Hematopoietic multipotent progenitor cell (in vitro differentiated cells): Measurements from ENCODE around the gene RANBP3. TPM values are rescaled to one million over a fixed set of nuclear protein-coding genes. Genes with fewer than 3 reads are reported as not detected.

Experiments used
- DNase-seq, 3 donors: peaks; one replicate each; pipeline ENCODE4 v3.0.0-alpha.2; 2011 to 2015; ENCODE audit warnings: low read depth in 2 of 3, low spot score in 2 of 3
- total RNA-seq: library from RNA; depleted of rRNA; stranded (reverse); fragments of >200 nt; gene quantifications from one replicate; pipeline ENCODE4 v1.2.3, GENCODE V29; 2012

The RANBP3 gene
- total RNA-seq, 1 donor, result 61.9 TPM

DNA sequence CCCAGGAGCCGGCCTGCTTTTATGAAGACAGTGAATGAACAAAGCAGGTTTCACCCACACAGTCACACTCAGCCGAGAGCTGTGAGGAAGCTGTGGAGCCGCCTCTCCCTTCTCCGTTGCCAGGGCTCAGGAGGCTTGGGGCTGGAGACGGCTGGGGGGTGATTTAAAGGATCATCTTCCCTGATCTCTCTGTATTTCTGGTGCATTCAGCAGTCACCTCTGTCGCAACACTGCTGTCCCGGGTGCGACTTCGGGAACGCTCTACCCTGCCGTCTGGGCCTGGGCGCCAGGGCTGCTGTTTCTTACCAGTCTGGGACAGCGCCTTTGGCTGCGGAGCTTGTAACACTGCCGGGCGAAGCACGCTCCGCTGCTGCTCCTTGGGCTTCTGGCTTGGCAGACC lies 45.8 kb downstream of the RANBP3 start:
- no peak for DNase-seq

- no peak for DNase-seq
Measured at GRCh38 chr19:5931251-5931650, 46.7 kb downstream of the RANBP3 start.

GRCh38 chr19:5929625-5930024 lies 48.3 kb downstream of the RANBP3 start:
- DNase-seq, result no peak

- no peak for DNase-seq
Measured at GRCh38 chr19:5929179-5929578, 48.8 kb downstream of the RANBP3 start.

DNA sequence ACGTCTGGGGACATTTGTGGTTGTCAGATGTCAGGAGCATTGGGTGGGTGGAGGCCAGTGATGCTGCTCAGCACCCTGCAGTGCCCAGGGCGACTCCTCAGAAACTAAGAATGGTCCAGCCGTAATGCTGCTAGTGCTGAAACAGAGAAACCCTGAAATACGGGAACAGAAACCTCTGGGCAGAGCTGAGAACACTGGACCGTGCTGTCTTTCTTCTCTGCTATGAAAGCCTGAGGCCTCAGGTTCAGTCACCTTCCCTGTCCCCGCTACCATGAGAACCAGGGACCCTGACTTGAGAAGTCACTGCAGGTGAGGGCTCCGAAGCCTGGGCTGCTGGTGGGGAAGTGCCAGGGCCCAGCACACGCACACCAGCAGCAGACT lies 50.5 kb downstream of the RANBP3 start:
- DNase-seq, result no peak

DNA sequence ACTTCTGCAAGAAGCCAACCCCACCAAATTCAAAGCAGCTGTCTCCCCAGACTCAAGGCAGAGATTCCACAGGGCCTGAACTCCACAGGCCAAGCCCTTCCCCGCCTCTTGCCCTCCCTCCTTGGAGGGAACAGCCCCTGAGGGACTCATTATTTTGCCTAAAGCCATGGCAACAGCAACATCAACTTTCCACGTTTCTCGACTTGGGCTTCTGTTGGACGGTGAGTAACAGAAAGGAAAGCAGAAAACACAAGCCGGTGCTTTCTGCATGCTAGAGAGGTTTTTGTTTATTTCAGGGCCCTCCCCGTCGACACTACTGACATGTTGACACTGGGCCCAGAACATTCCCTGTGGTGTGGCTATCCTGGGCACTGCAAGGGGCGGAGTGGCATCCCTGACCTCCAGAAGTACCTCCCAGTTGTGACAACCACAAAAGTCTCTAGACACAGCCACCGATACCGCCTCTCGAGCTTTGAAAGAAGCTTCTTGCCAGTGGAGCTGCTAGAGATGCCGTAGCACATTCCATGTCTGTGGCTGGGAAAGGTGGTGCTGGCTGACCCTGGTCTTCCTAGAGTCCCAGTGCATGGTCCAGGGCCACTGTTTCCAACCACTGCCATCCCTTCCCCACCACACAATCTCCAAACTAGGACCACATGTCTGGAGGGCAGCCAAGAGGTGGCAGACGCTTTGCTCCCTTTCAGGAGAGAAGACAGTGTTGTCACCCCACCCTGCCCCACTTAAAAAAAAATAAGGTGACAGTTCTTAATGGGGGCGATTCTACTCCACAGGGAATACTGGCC lies 51.1 kb downstream of the RANBP3 start:
- no peak for DNase-seq

- DNase-seq, result no peak
Measured at GRCh38 chr19:5925830-5926427, 52.0 kb downstream of the RANBP3 start.

GRCh38 chr19:5923356-5923755 lies 54.6 kb downstream of the RANBP3 start:
- DNase-seq, result no peak

GRCh38 chr19:5922161-5922545 lies 55.8 kb downstream of the RANBP3 start:
- DNase-seq, result no peak

GRCh38 chr19:5921516-5922160 lies 56.3 kb downstream of the RANBP3 start:
- no peak for DNase-seq

- no peak for DNase-seq
Measured at GRCh38 chr19:5918463-5919079, 59.4 kb downstream of the RANBP3 start.

- DNase-seq, result no peak
Measured at GRCh38 chr19:5917431-5918107, 60.4 kb downstream of the RANBP3 start.

DNA sequence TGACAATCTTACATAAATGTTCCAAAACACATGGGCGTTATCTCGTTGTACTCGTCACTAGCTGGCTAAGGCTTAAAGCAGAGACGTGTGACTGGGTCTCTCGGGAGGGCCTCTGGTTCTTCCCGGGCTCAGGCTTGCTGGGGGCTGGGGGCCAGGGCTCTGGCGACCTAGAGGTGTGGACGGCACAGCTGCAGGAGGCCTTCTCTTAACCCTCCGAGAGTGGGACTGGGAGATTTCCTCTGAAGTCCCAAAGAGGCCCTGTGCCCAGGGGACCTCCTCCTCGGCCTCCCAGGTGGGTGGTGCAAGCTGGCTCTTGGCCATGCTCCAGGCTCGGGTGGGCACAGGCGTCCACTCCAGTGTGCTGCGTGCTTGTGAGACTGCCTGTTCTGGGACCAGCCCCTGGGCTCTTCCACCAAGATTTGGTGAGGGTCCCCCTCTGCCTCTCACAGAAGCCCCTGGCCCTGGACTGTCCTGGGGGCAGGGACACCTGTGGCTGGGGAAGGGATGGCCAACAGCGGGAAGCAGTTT lies 61.7 kb downstream of the RANBP3 start:
- DNase-seq, result no peak

- no peak for DNase-seq
Measured at GRCh38 chr19:5915782-5916165, 62.2 kb downstream of the RANBP3 start.

DNA sequence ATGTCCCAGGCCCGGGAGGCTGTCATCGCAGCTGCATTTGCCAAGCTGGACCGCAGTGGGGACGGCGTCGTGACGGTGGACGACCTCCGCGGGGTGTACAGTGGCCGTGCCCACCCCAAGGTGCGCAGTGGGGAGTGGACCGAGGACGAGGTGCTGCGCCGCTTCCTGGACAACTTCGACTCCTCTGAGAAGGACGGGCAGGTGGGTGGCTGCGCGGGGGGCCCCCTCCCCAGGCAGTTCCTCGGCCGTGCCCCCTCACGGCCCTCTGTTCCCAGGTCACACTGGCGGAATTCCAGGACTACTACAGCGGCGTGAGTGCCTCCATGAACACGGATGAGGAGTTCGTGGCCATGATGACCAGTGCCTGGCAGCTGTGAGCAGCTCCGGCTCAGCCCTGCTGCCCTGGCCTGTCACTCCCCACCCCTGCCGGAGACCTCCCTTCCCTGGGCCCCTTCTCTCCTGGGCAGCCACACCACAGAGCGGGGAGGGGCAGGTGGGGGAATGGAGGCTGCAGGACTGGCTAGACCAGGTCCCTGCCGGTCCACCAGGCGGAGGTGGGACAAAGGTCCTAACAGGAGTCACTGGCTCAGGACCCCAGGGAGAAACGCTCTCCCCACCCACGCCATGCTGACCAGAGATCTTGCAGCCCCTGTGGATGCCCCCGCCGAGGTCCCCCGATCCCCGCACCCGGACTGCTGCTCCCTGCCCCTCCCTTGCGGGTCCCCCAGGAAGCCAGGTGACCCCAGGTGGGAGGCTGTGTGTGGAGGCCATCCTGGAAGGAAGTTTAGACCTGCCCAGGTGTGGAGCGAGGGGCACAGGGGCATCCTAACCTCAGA lies 62.8 kb downstream of the RANBP3 start:
- DNase-seq, result no peak

DNA sequence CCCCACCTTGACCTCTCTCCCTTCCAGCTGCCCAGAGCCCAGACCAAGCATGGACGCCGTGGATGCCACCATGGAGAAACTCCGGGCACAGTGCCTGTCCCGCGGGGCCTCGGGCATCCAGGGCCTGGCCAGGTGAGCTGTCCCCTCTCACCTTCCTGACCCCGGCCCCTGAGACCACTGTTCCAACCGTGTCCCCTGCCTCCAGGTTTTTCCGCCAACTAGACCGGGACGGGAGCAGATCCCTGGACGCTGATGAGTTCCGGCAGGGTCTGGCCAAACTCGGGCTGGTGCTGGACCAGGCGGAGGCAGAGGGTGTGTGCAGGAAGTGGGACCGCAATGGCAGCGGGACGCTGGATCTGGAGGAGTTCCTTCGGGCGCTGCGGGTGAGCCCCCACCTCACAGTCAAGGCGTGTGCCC lies 63.6 kb downstream of the RANBP3 start:
- DNase-seq, result no peak

DNA sequence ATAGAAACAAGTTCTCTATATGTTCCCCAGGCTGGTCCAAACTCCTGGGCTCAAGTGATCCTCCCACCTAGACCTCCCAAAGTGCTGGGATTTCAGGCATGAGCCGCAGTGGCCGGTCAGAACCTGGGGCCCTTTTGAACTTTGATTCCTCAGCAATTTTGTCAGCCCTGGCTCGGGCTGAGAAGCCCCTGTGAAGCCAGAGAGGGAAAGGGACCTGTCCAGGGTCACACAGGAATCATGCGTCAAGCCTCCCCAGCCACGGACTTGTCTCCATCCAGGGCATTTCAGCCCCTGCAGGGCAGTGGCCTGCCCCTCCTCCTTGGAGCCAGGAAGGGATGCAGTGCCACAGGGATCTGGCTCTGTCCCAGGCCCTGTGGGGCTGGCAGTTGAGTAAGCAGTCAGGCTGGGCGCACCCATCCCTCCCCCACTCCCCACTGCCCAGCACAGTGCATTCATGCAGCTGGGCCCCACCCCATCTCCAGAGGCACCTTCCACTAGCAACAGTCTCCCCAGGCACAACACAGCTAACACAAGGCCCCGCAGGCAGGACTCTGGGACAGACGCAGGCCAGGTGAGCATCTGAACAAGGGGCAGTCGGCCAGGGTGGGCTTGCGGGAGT lies 64.1 kb downstream of the RANBP3 start, which contains the start of gene CAPS:
TSS of gene CAPS (plus strand) at position 516 of the 619 bp plus-strand sequence. CDS start 153 bp downstream, outside the sequence.
- DNase-seq, result no peak

GRCh38 chr19:5911366-5911765 lies 66.6 kb downstream of the RANBP3 start:
- DNase-seq, result no peak

DNA sequence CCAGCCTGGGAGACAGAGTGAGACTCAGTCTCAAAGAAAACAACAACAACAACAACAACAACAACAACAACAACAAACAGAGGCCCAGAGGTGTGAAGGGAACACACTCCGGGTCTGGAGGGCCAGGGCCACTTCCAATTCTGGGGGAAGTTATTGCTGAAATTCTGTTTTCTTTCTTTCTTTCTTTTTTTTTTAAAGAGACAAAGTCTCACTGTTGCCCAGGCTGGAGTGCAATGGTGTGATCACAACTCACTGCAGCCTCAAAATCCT lies 67.4 kb downstream of the RANBP3 start:
- no peak for DNase-seq
